Stimulated activated CD4-positive, alpha-beta T cell treated with anti-CD3 and anti-CD28 coated beads, Interleukin-1b, Interleukin-23, amount 100 ng/mL, for 24 hours (primary cell): ENCODE data around the gene CAVIN1.
"Not testable (repeated sequence)": the region's sequence is repeated elsewhere in the genome, so short reads cannot be mapped to it uniquely, and the experiment has no call there.

Experiments
- DNase-seq, 4 experiments: peaks; one replicate each; pipeline ENCODE4 v3.0.0-alpha.2; 2020; ENCODE audit warnings: low read depth in 4 of 4, low spot score in 1 of 4

CAVIN1 gene

DNA sequence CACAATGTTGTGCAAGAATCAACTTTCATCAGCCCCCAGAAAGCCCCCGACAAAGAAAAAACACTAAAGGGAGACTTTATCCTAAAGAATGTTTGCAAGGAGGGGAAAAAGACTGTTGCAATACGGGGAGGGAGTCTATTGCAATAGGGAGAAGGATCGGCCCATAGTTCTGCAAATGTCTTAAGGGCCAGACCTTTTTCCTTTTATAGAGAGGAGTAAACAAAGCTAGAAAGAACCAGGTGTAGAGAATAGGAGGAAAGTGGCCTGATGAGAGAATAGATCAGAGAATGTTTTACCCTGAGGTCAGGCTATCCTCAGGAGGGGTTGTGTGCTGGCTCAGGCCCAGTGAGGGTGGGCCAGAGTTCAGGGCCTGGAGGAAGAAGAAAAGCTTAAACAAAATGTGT lies 8.7 kb upstream of the CAVIN1 start:
- DNase-seq: no peak

DNA sequence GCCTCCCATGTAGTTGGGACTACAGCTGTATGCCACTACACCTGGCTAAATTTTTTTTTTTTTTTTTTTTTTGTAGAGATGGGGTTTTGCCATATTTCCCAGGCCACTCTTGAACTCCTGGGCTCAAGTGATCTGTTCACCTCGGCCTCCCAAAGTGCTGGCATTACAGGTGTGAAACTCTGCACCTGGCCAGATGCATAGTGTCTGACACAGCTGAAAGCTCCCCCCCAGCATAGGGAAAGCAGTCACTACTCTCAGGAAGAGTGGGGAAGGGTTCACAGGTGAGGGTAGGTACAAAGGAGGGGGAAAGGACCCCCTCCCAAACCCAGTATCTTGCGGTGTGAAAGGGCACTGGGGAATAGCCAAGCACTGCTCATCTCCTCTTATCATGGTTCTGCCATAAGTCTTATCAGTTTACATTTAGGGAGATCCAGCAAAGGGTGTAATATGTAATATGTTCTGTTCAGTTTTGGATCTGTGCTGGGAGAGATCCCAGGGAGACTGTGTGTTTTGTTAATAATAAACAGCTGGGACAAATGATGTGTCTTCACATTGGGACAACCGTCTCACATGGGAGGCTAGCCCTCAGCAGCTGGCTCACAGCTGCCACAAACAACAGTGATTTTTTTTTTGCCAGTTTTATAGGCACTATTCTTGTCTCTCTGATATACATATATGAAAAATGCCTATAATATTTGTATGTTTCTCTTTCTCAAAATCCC lies 6.8 kb upstream of the CAVIN1 start:
- DNase-seq: no peak

DNA sequence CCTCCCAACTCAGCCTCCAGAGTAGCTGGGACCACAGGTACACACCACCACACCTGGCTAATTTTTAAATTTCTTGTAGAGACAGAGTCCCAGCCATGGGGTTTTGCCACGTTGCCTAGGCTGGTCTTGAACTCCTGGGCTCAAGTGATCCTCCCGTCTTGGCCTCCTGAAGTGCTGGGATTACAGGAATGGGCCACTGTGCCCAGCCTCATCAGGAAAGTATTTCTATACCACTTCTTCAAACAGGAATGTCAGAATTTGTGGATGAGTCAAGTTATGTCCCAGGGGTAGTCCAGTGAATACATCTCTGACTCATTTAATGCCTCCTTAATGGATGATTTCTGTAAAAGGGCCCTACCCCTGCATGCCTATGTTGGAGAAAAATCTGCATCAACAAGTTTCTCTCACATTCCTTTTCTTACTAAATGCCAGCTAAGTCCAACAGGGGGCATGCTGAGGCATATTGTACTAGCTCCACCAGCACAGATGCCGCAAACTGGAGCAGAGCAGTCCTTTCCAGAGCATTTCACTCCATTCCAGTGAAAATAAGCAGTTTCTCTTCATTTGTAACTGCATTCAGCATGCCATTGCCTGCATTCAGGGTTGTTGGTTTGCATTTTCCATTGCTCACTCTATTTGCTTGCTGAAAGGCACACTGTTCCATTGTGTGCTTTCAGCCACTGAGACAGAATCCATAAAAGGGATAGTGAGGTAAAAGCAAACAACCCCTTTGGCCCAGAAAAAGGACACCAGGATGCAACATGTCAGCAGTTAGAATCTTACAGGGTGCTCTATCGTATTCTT lies 5.3 kb upstream of the CAVIN1 start:
- DNase-seq: no peak

DNA sequence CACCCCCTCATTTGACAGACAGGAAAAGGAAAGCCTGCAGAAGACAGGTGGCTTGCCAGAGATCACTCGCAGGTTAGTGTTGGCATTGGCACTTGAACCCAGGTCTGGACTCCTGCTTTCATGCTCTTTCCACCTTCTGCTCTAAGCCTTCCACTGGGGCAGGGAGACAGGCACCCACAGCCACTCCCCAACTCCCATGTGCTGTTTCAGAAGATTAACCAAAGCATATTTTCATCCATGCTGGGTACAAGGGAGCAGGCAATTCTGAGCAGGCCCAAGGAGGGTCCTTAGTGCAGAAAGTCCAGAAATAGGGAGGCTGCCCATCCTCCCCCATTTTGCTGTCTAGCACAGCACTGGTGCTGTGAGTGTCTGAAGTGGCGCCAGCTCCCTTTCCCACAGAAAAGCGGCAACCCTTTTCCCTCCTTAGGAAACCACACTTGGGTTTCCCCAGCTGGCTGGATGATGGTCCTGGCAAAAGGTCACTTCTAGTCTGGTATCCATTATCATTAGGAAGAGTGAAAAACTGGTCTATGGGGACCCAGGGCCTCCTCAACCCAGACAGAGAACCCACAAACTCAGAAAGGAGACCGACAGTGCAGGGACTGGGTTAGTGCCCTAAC lies 2.0 kb upstream of the CAVIN1 start:
- DNase-seq: no peak

DNA sequence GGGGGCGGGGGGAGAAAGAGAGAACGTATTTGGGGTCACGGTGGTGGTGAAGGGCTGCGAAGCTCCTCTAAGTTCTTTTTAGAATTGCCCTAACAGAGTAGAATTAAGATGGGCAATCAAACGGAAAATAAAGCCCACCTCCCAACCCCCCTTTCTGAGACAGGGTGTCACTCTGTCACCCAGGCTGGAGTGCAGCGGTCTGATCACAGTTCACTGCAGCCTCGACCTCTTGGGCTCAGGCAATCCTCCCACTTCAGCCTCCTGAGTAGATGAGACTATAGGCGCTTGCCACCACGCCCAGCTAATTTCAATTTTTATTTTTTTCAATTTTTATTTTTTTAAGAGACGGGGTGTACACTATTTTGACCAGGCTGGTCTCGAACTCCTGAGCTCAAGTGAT lies 710 bp upstream of the CAVIN1 start:
- no peak for DNase-seq

DNA sequence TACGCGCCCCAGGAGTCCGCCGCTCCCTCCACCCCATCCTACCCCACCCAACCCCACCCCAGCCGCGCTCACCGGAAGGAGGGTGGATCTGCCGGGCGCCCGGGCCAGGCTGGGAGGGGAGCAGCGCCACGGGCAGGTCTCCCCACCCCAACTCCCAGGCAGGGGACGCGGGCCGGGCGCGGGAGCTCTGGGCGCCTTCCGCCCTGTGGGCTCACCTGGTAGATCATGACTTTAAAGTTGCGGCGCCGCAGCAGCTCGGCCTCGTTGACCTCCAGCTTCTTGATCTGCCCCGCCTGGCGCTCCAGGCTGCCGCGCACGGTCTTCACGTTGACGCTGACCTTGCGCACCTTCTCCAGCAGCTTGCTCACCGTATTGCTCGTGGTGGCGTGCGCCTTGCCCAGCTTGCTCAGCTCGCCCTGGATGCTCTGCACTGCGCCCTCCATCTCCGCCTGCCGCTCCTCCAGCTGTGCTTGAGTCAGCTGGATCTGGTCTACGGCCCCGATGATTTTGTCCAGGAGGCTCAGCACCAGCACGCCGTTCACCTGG lies 571 bp downstream of the CAVIN1 start:
- DNase-seq: no peak

DNA sequence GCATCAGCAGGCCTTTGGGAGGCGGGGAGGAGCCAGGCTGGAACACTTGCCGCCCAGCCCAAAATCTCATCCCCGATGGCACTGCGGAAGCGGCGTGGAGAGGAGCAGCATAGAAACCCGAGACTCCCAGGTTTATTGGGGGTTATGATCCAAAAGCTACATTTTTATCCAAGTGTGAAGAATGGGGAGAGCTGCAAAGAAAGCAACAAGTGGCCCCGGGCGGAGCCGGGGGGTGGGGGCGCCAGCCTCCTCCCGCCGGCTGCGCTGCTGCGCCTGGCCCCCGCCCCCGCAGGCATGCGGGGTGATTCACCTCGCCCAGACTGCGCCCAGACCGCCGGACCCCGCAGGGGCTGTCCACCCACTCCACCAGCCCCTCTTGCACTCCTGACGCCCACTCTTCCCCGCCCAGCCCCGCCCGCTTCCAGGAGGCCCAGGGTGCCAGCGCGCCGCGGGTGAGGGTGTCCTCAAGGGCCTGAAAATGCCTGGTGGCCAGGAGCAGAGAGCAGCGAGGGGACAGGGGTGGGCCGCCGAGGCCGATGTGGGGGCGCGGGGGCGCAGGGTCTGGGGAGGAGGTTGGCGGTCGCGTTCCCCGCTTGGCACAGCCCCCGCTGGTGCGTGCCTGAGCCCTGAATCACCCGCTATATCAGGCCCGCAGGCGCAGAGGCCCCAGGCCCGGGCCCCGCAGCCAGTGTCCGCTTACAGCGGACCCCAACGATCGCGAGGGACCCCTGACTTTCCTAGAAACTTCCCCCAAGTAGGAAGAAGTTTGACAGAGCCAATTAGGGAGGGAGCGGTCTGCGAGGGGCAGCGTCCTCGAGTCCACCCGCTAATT lies 1.3 kb downstream of the CAVIN1 start:
- no peak for DNase-seq

DNA sequence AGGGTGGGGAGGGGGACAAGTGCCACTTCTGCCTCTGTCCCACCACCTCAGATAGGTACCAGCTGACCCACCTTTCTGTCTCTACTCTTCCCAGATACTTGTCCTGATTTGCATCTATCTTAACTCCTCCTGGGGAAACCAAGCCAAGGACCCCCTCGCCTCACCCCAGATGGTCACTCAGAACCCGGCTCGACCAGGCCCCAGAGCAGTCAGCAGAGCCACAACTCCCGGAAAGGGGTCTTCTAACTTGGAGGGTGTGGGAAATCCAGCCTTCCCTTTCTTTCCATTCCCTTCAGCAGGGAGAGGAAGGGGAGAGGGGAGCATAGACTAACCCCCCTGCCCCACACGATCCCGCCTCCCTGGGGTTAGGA lies 1.9 kb downstream of the CAVIN1 start:
- DNase-seq: no peak

DNA sequence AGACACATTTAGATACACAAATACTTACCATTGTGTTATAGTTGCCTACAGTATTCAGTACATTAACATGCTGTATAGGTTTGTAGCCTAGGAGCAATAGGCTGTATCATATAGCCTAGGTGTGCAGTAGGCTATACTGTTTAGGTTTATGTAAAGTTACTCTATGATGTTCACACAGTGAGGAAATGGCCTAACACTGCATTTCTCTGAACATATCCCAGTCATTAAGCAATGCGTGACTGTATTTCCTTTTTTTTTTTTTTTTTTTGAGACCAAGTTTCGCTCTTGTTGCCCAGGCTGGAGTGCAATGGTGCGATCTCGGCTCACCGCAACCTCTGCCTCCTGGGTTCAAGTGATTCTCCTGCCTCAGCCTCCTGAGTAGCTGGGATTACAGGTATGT lies 5.1 kb downstream of the CAVIN1 start:
- DNase-seq: not testable (repeated sequence)

DNA sequence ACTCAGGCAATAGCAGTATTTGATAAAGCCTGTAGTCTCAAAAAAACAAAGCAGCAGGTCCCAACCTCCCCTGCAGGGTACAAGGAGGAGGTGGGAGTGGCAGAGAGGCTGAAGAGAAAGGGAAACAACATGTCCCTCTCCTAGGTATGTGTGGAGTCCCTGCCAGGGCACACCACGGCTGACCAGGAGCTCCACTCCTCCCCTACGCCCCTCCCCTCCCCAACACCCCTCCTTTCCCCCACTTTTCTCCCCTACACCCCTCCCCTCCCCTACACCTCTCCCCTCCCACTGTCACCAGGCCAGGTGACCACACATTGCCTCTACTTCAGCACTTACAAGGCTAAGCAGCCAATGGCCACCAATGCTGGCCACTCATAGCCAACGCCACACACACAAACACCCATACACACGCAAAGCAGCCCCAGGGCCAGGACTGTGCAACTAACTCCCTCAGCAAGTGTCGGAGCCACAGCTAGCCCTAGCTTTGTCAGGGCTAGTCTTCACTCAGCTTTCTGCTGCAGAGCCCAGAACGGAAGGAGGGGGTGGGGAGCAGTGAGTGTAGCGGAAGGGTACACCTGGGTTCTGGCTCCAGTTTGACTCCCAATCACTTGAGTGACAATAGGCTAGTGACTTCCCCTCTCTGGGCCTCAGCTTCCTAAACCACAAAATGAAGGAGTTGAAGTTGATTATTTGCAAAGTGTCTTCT lies 8.2 kb downstream of the CAVIN1 start:
- peak; percentile 21 to 63 (median 33) for DNase-seq

DNA sequence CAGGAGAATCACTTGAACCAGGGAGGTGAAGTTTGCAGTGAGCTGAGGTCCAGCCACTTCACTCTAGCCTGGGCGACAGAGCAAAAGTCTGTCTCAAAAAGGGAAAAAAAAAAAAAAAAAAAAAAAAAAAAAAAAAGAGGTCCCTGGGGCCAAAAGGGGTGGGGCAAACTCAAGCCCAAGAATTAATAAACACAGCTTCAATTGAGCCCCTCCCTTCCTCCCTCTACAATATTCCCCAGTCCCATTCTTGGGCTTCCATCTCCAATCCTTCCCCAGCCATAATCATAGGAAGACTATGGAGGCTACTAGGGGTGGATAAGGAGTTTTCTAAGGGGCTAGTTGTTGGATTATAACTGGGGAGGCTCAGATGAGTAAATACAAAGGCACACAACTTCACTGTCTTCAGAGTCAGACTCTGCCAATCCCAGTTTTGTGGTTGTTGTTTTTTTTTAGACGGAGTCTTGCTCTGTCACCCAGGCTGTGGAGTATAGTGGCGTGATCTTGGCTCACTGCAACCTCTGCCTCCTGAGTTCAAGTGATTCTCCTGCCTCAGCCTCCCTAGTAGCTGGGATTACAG lies 9.5 kb downstream of the CAVIN1 start:
- no peak for DNase-seq

DNA sequence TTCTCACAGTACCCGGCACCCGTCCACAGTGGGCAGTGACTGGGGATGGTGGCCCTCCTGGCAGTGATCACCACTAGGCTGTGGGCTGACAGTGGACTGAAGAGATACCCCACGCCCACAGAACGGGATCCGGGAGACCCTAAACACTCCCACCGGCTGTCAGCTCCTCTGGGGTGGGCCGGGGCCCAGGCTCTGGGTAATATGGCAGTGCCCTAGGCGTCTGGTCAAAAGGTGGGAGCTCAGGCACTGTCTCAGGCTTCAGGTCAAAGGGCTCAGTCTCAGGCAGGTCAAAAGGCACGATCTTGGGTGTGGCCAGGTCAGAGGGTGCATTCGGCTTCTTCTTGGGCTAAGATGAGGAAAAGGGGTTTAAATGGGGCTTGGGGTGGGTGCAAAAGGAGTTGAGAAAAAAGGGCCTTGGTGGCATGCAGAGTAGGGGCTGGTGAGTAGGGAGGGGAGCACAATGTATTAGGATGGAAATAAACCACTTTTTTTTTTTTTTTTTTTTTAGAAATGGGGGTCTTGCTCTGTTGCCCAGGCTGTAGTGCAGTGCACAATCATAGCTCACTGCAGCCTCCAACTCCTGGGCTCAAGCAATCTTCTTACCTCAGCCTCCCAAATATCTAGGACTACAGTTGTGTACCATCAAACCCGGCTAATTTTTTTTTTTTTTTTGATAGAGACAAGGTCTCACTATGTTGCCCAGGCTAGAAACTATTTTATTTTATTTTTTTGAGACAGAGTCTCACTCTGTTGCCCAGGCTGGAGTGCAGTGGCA lies 11.0 kb downstream of the CAVIN1 start:
- DNase-seq: no peak

DNA sequence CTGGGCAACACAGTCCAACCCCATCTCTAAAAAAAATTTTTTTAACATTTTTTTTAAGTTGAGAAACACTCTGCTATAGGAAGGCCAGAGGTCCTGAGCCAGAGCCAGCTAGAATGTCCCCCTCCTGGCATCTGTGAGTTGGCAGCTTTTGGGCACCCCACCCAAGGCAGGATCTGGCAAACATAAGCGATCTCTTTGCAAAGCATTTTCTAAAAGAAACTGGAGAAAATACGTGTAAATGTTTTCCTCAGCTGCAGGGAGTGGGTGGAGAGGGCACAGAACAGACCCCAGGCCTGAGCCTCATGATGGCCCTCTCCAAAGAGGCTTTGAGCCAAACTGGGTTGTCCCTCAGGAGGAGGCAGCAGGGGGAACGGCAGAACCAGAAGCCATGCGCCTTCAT lies 11.7 kb downstream of the CAVIN1 start:
- no peak for DNase-seq

DNA sequence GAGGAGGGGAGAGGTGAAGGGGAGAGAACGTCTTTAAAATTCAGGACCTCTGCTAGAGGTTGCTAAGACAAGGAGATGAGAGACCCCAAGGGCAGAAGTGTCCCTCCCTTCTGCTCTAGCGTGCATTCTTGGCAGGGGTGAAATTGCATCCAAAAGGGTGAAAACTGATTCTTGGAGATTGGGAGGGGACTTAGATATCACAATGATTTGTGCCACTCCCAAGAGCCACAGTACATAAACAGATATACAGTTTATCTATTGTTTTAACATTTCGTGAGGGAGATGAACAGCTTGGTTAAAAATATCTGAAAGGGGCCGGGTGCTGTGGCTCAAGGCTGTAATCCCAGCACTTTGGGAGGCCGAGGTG lies 12.8 kb downstream of the CAVIN1 start:
- DNase-seq: no peak

DNA sequence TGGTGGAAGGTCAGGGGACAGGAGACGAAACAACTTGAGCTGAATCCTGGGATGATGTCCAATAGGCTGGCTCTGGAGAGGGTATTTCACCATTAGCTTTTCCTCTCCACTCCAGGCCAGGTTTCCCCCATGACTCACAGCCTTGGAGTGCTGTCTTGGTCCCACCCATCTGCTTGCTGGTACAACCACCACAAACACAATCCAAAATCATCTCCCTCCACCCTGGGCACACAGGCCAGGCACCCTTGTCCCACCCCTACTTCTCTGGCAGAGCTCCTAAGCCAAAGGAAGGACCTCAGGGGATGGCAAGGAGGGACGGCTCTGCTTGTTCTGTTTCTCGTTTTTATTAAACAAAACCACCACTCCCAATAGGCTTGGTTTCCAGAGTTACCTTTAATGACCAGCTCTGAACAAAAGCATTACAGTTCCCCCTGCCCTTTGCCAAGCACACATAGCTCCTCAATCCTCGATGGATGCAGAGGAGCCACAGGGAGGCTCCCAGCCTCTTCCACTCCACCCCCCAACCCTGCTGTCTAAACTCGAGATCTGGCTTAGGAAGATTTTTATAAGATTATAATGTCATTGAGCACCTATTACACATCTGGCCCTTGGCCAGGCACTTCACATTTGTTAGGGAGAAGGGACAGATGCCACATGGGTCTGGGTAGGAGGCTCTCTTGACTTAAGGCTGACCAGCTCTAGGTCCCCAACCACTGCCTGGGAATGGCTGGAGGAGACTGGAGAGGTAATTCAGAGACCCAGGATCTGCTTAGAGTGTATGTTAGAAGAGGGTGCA lies 13.3 kb downstream of the CAVIN1 start:
- DNase-seq: no peak

DNA sequence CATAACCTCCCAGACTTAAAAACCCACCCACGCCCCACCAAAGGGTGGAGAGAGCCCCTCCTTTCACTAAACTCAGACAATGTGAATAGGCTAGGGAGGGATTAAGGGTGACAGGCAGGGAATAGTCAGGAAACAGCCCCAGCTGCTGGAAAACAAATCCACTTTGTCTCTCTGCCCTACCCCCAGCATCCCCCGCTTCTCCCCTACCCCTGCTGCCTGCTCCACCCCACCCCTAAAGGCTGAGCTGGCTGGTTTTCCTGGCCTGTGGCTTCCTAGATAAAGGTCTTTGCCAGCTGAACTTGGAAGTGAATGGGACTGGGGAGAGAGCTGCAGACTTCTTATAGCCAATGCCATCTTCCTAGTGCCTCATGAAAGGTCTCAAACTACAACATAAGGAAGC lies 15.0 kb downstream of the CAVIN1 start:
- no peak for DNase-seq

DNA sequence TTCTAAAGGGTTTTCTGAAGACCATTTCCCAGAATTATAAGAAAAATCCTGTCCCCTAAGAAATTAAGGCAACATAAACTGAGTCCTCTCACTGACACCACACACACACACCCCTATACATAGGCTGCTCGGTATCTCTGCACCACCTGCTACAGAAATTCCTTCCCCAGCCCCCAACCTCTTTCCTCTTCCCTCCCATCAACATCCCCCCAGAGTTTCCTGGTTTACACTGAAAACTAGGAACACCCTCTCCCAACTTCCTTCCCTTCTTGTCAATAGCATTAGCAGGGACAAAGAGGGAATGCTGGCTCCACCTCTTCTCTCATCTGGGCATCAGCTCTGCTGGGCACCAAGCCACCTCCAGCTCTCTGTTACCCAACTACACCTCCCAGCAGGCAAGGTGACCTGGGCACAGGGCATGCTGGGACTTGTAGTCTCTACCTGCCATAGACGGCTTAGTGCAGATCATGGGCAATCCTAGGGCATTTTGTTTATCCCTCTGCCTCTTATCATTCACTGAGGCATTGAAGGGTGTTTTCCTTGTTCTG lies 15.7 kb downstream of the CAVIN1 start:
- DNase-seq: peak in 1 of 4 experiments; percentile 35

DNA sequence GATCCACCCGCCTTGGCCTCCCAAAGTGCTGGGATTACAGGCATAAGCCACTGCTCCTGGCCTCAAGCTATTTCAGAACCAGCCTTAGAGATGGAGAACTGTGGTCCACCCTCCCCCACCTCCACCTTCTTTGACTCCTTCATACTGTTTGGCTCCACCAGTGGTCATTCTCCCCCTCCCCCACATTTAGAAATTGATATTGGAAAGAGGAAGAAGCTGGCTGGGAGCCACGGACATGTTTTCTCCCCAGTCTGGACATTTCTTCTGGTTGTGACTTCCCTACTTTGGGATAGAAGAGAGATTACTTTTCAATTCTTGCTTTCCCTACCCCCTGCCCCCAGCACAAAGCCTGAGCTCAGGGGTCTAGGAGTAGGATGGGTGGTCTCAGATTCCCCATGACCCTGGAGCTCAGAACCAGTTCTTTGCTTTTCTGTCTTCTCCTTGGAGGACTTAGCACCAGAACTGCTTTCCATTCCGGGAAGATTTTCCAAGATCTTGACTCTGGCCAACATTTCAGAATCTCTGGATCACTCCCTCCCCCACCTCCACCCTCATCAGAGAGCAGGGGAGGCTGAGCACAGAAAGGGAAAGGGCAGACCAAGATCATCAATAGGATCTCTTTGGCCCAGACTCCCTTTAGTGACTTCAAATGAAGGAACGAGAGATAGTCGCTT lies 16.3 kb downstream of the CAVIN1 start:
- no peak for DNase-seq
